Measurements from ENCODE around the gene RRBP1.

Gene RRBP1

GRCh38 chr20:17624551-17625245 lies 57.3 kb downstream of the RRBP1 start:
- no peak for DNase-seq (ENCODE audit: low read depth in 2 of 3, low spot score in 2 of 3)

GRCh38 chr20:17624070-17624469 lies 58.0 kb downstream of the RRBP1 start:
- no peak for DNase-seq (ENCODE audit: low read depth in 2 of 3, low spot score in 2 of 3)

- no peak for DNase-seq (ENCODE audit: low read depth in 2 of 3, low spot score in 2 of 3)
Measured at GRCh38 chr20:17622851-17623508, 59.1 kb downstream of the RRBP1 start.

DNA sequence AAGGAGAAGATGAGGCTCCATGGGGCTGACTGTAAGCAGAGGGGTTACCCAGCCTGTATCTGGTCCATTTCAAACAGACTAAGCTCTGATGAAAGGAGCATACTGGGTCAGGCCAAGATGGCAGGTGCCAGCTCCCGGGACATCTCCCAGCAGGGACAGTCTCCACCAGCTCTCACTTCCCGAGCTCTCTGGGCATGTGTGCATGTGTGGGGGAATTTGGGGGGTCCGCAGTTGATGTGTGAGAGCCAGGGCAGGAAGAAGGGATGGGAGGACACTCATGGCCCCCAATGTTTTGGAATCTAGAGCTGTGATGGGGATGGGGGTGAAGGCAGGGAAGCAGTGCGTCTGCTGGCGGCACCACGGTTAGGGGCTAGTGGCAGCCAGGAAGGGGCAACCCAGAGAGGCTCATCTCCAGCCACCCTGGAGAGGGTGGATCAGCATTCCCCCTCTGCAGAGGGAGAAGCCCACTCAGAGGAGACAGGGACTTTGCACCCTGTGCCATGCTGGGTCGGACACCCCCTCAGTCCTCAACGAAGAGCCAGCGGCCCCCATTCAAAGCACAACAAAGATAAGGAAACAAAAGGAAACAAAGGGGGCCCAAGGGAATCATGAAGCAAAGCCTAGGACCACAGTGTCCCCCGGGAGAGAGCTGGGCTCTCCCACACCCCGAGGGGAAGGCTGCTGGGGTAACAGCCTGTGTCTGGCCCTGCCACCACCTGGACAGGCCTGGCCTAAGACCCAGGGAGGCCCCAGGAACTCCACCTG lies 59.8 kb downstream of the RRBP1 start:
- DNase-seq (ENCODE audit: low read depth in 2 of 3, low spot score in 2 of 3) = no peak

- DNase-seq (ENCODE audit: low read depth in 2 of 3, low spot score in 2 of 3) = no peak
Measured at GRCh38 chr20:17621229-17621968, 60.6 kb downstream of the RRBP1 start.

GRCh38 chr20:17620371-17621228 lies 61.4 kb downstream of the RRBP1 start:
- DNase-seq (ENCODE audit: low read depth in 2 of 3, low spot score in 2 of 3) = no peak

- DNase-seq (ENCODE audit: low read depth in 2 of 3, low spot score in 2 of 3) = no peak
Measured at GRCh38 chr20:17619351-17620093, 62.5 kb downstream of the RRBP1 start.

DNA sequence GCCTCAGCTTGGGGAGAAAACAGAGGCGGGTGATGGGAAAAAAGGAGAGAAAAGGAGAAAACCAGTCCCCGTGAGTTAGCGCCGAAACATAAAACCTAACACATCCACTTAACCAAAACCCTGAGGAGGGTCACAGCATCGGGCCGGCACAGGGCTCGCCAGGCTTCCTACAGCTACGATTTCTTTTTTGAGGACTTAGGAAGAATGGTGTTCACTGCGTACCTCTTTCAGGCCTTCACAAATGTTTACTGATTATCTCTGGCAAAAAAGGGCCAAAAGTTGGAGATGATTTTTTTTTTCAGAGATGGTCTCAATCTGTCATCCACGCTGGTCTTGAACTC lies 63.4 kb downstream of the RRBP1 start:
- DNase-seq (ENCODE audit: low read depth in 2 of 3, low spot score in 2 of 3) = no peak

- DNase-seq (ENCODE audit: low read depth in 2 of 3, low spot score in 2 of 3) = no peak
Measured at GRCh38 chr20:17617868-17618672, 64.0 kb downstream of the RRBP1 start.

- no peak for DNase-seq (ENCODE audit: low read depth in 2 of 3, low spot score in 2 of 3)
Measured at GRCh38 chr20:17617212-17617867, 64.7 kb downstream of the RRBP1 start.

DNA sequence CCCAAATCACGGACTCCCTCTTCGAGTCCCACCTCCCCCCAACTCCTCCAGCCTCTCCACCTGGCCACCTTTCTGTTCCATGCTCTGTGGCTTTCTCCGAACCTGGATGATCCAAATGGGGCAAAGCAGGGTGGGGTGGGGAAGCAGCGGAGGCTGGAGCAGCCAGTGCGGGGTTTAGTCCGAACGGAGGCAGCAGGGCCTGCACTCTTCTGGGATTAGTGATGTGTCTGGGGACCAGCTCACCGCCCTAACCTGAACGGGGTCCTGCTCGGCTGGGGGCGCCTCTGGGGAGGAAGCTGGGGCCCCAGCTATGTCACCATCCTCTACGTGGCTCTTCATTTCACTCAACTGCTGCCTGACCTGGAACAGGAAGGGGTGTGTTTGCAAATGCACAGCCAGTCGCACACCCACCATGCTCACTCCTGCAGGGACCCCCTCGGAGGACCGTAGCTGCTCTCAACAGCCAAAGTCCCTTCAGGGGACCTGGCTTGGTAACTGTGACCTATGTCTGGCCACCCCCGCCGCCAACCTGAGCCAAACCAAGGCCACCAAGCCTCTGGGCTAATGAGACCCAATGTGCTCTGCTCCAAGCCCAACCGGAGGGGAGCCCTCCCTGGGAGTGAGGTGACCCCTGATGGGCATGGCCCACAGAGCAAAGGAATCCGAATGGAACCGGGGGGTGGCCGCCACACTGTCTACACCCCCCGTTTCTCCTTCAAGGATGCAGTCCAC lies 65.4 kb downstream of the RRBP1 start:
- DNase-seq (ENCODE audit: low read depth in 2 of 3, low spot score in 2 of 3) = no peak

DNA sequence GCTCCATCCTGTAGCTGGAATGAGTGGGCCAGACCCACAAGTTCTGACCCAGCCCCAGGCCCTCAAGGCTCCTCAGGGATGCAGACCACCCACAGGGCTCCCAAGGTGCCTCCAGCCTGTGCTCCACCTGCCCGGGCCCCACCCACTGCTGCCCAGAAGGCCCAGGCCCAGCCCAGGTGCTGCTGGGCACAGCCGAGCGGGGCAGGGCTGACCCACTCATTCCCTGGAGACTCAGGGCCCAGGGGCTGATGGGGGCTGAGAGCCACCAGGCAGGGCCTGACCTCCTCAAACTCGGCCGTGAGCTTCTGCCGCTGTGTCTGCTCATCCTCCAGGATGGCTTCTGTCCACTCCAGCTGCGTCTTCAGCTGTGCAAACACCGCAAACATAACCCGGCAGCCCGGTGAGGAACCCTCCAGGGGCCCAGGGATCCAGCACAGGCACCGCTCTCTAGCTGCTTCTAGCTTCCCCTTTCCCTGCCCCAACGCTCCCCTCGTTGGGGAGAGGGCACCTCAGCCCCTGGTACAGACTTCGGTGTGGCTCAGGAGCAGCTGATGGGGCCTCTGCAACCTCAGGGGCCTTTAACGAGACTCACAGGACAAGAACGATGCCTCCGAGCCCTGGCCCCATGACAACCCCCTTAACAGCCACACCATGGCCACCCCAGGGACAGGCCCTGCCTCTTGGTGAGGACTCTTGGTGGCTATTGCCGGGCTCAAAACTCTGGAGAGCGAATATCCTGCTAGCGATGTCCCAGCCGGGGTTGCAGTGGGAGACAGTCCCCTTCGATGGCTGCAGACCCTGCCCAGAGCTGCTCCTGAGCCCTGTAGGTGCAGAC lies 66.2 kb downstream of the RRBP1 start:
- no peak for DNase-seq (ENCODE audit: low read depth in 2 of 3, low spot score in 2 of 3)

- DNase-seq (ENCODE audit: low read depth in 2 of 3, low spot score in 2 of 3) = no peak
Measured at GRCh38 chr20:17614812-17615644, 67.0 kb downstream of the RRBP1 start.

DNA sequence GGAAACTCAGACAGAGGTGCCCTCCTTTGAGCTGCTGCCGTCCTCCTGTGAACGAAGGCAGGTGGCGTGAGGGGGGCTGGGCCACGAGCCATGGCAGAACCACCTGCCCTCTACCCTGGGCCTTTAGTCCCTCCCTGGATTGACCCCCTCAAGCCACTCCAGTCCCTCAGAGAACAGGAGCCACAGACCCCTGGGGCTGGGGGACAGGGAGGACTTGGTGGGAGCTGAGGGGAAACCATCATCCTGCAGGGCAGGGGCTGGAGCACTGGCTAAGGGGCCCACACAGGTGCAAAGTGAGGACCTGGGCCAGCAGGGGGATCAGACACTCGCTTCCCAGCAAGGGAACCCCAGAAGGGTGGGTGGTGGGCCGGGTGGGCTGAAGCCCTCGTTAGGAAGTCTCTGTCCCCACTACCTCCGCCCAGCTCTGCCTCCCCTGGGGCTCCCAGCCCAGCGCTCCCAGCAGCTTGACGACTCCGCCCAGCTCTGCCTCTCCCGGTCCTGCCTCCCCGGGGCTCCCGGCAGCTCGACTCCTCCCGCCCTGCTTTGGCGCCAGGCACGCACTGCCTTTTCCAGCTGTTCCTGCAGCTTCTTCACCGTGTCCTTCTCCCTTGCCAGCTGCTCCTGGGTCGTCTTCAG lies 67.7 kb downstream of the RRBP1 start:
- no peak for DNase-seq (ENCODE audit: low read depth in 2 of 3, low spot score in 2 of 3)

GRCh38 chr20:17613328-17614175 lies 68.5 kb downstream of the RRBP1 start:
- no peak for DNase-seq (ENCODE audit: low read depth in 2 of 3, low spot score in 2 of 3)
